ENCODE results near the gene PACSIN3.

The PACSIN3 gene

DNA sequence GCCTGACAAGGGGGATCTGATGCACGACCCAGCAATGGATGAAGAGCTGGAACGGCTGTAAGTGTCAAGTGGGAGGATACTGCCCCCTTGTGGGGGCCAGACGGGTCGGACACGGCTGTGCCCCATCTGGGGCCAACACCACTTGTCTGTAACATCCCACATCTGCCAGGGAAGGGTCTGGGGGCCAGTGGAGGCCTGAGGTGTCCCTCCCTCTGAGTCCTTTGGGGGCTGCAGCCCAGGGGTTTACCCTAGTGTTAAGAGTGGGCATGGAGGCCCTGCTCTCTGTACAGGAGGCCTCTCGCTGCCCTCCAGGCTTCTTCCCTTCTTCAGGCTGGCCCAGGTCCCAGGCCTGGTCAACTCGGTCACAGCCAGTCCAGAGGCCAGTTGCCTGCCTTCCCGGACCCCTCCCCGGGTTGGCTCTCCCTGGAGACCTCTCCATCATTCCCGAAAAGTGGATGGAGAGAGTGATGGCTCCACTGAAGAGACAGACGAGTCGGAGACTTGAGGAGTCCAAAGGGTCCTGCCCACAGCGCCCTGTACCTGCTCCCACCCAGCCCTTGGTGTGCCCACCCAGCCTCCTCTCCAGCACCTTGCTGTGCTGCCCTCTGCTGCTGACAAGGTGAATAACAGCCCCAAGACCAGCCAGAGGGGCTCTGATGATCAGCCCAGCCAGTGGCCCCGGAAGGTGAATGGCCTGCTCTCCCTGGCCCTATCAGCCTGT lies 24.9 kb downstream of the PACSIN3 start:
- ChIA-PET POLR2A (no interaction called here), CTCF (interaction anchor here (0.8 to 4.5 kb wide), 31 partner anchors 8 to 348 kb away, joined by 3 to 32 read pairs (median 4); partner anchors contain the start of gene CSTPP1)
- DNase-seq (ENCODE audit: extremely low spot score): peak; percentile 83
- TF ChIP-seq, protein P1, sequence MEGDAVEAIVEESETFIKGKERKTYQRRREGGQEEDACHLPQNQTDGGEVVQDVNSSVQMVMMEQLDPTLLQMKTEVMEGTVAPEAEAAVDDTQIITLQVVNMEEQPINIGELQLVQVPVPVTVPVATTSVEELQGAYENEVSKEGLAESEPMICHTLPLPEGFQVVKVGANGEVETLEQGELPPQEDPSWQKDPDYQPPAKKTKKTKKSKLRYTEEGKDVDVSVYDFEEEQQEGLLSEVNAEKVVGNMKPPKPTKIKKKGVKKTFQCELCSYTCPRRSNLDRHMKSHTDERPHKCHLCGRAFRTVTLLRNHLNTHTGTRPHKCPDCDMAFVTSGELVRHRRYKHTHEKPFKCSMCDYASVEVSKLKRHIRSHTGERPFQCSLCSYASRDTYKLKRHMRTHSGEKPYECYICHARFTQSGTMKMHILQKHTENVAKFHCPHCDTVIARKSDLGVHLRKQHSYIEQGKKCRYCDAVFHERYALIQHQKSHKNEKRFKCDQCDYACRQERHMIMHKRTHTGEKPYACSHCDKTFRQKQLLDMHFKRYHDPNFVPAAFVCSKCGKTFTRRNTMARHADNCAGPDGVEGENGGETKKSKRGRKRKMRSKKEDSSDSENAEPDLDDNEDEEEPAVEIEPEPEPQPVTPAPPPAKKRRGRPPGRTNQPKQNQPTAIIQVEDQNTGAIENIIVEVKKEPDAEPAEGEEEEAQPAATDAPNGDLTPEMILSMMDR (IDR thresholded peaks at IDR 0.05; ENCODE audit: control extremely low read depth, extremely low read depth, low read depth, missing control alignments): peak; percentile 76

GRCh38 chr11:47160753-47161133 lies 25.5 kb downstream of the PACSIN3 start:
- ChIA-PET CTCF (interaction anchor here (1.0 to 4.5 kb wide), 17 partner anchors 7 to 334 kb away, joined by 3 to 32 read pairs (median 5); partner anchors contain the start of gene CSTPP1), POLR2A (no interaction called here)
- no peak for DNase-seq (ENCODE audit: extremely low spot score)
- TF ChIP-seq, protein P1 (IDR thresholded peaks at IDR 0.05; ENCODE audit: control extremely low read depth, extremely low read depth, low read depth, missing control alignments): no peak

GRCh38 chr11:47158242-47158641 lies 28.0 kb downstream of the PACSIN3 start:
- TF ChIP-seq, protein P1 (IDR thresholded peaks at IDR 0.05; ENCODE audit: control extremely low read depth, extremely low read depth, low read depth, missing control alignments): no peak
- DNase-seq (ENCODE audit: extremely low spot score): no peak
- CTCF ChIA-PET: interaction anchor here (0.7 to 1.4 kb wide), 4 partner anchors 12 to 266 kb away, joined by 3 read pairs; no protein-coding TSS in a partner anchor
- POLR2A ChIA-PET: no interaction called here

GRCh38 chr11:47157805-47158204 lies 28.4 kb downstream of the PACSIN3 start:
- TF ChIP-seq, protein P1 (IDR thresholded peaks at IDR 0.05; ENCODE audit: control extremely low read depth, extremely low read depth, low read depth, missing control alignments): no peak
- POLR2A ChIA-PET: no interaction called here
- no peak for DNase-seq (ENCODE audit: extremely low spot score)
- CTCF ChIA-PET: interaction anchor here (0.7 to 1.4 kb wide), 4 partner anchors 12 to 265 kb away, joined by 3 read pairs; no protein-coding TSS in a partner anchor

DNA sequence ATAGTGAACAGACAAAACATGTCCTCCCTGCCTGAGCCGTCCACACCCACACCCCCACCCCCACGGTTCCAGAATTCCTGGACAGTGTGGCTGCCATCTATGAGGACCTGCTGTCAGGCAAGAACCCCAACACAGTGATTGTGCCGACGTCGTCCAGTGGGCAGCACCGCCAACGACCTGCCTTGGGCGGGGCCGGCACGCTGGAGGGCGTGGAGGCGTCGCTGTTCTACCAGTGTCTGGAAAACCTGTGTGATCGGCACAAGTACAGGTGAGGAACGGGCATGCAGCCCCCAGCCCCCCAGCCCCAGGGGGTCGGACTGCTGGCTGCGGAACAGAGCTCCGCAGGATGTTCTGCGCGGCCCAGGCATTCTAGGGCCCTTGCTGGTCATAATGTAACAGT lies 29.3 kb downstream of the PACSIN3 start:
- POLR2A ChIA-PET: no interaction called here
- DNase-seq (ENCODE audit: extremely low spot score): no peak
- CTCF ChIA-PET: interaction anchor here (1.4 to 6.7 kb wide), 2 partner anchors 238 to 263 kb away, joined by 3 to 84 read pairs; no protein-coding TSS in a partner anchor
- TF ChIP-seq, protein P1 (IDR thresholded peaks at IDR 0.05; ENCODE audit: control extremely low read depth, extremely low read depth, low read depth, missing control alignments): no peak

DNA sequence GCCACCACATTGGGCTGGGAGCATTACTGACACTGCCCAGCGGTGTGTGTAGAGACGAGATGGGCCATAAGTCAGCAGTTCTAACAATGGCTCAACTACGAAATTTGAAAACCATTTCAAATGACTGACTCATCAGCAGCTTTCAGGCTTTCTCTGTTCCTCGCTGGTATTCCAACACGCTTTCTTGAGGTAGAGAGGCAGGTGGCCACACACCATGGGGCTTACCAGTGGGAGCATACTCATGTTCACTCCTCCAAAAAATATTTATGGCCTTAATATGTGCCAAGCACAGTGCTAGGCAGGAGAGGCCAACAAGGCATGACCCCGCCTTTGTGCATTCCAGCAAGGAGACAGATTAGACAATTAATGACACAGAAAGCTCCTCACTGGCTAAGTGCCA lies 29.9 kb downstream of the PACSIN3 start:
- DNase-seq (ENCODE audit: extremely low spot score): no peak
- CTCF ChIA-PET: interaction anchor here (4.4 to 7.7 kb wide), 4 partner anchors 13 to 271 kb away, joined by 29 to 104 read pairs (median 62); partner anchors contain the start of gene LRP4
- TF ChIP-seq, protein P1 (IDR thresholded peaks at IDR 0.05; ENCODE audit: control extremely low read depth, extremely low read depth, low read depth, missing control alignments): no peak
- POLR2A ChIA-PET: no interaction called here

All from GM10248 (cell line).